ENCODE results near the gene SLC39A2.

Gene SLC39A2

GRCh38 chr14:21026274-21026987, 27.3 kb downstream of the SLC39A2 start:
- no peak for DNase-seq

DNA sequence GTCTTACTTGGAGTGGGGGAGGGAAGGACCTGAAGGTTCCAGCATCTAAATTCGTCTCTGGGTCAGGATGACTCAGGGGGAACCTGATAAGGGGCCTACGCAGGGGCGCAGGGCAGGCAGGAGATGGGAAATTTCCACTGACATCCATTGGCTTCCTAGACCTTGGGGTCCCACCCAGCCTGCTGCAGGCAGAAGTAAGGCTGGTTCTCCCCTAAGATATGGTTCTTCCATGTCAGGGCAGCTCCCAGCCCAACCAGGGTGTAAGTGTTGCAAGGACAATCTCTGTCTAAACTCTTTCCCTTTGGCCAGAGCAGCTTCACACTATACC, 27.9 kb downstream of the SLC39A2 start:
- no peak for DNase-seq

- DNase-seq: no peak
Observed at GRCh38 chr14:21029917-21030316, 30.8 kb downstream of the SLC39A2 start, which contains the start of gene TPPP2. TSS of gene TPPP2 (plus strand) at chr14:21030217. CDS start at chr14:21030582, 365 bp downstream.

DNA sequence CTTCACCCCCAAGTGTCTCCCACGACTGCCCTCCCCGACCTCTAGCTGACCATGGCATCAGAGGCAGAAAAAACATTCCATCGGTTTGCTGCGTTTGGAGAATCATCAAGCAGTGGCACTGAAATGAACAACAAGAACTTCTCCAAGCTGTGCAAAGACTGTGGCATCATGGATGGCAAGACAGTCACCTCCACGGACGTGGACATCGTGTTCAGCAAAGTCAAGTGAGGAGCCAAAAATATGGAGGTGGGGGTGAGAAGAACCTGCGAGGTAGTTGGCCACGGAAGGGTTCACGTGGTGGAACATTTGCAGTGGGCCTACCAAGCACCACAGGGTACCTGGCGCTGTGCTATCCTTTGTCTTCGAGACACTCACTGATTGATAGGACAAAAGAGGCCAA, 31.4 kb downstream of the SLC39A2 start:
- no peak for DNase-seq

DNA sequence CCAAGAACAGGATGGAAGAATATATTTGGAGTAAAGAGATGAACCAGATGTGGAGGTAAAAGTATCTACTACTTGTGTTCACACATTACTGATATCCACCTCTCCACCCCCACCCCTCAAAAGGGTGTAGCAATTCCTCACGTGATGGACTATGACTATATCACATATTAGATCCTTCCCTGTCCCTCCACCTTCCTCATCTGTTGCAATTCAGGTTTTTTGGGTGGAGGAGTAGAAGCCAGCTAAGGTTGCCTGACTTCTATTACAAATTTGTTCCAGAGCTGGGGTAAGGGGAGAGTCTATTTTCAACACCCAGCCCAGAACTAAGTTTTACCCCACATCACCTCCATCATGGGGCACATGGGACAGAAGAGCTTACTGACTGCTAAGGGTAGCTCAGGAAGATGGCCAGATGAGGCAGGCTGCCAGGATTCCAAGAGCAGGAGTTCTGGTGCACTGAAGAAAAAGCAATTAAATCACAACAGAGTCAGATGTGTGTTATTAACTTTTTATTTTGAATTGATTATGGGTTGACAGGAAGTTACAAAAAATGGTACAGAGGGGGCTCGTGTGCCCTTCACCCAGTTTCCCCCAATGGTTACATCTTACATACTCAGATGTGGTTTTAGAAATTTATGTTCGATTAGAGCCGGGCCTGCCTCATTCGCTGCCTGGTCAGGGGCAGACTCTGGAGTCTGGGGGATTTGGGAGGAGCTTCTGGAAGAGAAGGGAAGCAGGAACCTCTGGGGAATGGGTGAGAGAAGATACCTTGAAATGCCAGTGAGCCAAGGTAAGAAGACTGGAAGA, 33.4 kb downstream of the SLC39A2 start:
- DNase-seq: no peak

DNA sequence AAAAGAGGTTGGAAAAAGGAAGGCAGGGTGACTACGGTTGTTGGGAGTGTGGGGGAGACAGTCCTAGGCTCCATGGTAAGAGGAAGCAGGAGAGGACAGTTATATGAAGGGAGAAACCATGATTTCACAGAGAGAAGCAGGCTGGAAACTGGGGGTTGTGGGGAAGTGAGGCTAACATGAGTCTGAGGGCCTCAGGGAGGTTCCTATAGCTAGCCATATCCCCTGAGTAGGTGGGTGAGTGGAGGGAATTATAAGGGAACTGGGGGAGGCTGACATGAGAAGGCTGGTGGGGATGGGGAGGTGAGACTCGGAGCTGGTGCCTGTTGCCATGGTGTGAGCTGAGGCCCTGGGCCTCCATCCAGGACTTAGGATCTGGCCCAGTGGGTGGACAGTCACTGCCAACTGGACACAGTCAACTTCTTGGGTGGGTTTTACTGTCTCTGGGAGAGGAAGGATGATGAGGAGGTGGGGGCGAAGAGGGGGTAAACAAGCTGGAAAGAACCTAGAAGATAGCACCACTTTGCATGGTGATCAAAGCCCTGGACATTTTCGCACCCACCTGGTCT, 34.1 kb downstream of the SLC39A2 start:
- DNase-seq: no peak

GRCh38 chr14:21034707-21035106, 35.6 kb downstream of the SLC39A2 start, which contains the start of gene RNASE13:
TSS of gene RNASE13 (minus strand) at chr14:21034807. CDS start at chr14:21034288, 519 bp downstream.
- DNase-seq: no peak

DNA sequence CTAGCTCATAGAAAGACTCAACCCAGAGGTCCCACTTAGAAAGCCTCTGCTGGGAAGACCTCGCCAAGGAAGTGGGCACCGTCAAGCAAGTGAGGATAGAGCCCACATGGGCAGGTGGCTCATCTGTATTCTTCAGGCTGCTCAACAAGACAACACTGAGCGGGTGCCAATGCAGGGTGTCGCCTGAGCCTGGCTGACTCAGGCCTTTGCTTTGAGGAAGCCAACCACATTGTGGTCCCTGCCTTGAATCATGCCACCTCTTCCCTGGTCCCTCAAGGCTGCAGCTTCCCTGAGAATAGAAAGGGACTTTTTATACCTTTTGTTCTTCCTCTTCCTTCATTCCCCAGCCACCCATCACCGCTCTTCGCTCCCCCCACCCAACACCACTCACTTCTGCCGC, 37.7 kb downstream of the SLC39A2 start:
- DNase-seq: no peak

DNA sequence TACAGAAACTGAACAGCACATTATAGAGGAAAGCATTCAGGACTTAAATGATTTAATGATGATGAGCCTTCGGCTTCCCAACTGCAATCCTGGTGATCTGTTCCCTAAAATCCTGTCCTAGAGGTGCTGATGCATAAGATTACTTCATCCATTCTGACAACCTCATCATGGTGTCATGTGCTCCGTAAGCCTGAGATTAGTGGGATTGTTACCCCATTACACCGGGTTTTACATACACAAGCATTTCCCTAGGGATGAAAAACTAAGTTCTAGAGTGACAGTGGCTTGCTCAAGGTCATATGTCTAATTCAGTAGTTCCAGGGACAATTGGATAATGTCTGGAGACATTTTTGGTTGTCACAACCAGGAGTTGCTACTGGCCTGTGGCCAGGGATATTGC, 38.1 kb downstream of the SLC39A2 start:
- DNase-seq: no peak

DNA sequence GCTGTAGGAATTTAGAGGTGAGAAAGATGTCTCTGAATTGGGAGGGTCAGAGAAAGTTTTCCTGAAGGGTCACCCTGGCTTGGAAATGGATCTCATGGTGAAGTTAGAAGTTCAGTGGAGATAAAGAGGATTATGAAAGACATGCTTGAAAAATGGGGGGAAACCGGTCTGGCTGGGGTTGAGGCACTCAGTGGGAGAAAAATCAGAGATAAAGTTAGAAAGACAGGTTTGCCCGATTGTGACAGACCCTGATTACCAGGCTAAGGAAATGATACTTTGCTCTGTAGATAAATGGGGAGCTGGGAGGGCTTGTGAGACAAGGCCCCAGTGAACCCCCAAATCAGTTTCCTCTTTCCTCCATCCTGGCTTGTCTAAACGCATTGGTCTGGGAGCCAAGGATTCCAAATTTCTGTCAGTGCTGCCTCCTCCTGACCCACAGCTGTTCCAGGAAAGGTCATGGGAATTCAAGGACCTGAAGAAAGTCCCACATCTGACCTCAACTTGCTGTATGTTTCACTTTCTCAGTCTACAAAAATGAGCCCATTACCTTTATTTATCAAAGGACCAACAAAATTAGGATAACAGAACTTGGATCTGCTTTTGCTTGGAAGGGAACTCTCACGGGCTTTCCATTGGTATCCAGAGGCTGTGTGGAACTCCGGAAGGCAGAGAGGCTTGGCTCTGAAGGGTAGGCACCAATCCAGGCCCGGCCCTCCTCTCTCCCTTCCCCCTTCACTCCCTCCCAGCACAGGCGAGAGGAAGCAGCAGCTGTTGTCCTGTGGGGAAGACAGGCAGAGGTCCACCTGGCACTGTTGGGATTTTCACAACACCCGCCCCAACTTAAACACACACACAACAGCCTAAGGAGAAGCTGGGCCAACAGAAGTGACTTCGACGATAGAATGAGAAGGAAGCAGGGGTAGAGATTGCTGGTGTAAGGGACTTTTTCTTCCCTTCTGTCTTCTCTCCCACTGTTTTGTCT, 39.6 kb downstream of the SLC39A2 start:
- peak; percentile 51 for DNase-seq

DNA sequence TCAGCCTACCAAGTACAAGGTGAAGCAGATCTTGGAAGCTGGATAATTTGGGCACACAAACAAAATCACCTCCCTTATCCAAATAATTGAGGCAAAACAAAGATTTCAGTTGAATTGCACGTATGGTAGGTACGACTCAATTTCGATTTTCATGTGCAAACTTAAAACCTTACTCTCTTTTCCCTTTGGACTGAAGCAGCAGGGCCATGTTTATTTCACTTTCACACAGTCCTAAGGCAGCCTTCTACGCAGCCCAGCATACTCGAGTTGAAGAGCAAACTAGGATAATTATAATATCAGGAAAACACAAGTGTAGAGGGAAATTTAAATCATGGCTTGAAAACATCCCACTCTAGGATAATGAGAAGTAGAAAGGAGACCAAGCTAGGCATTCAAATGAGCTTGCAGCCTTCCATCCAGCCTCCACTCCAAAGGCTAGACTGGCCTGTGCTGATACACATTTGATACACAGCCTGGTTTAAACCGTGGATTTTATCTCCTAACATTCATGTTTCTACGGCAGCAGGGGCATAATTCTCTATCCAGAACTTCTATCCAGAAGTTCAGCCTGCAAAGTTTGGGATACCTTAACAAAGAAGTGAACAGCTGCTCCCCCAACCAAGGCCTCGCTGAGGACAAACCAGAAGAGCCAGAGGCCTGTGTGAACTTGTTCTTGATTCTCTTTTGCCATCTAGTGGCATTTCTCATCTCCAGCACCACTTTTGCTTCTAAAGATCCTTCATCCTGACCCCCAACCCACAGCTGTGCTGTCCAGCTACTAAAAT, 40.7 kb downstream of the SLC39A2 start:
- DNase-seq: peak; percentile 67

- DNase-seq: no peak
Observed at GRCh38 chr14:21040370-21040925, 41.4 kb downstream of the SLC39A2 start.

DNA sequence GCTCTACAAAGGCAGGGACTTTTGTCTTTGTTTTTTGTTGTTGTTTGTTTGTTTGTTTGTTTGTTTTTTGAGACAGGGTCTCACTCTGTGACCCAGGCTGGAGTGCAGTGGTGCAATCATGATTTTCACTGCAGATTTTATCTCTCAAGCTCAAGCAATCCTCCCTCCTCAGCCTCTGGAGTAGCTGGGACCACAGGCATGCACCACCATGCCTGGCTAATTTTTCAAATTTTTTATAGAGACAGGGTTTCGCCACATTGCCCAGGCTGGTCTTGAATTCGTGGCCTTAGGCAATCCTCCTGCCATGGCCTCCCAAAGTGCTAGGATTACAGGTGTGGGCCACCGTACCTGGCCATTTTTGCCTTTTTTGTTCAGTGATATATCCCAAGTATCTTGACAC, 41.8 kb downstream of the SLC39A2 start:
- DNase-seq: peak; percentile 25

DNA sequence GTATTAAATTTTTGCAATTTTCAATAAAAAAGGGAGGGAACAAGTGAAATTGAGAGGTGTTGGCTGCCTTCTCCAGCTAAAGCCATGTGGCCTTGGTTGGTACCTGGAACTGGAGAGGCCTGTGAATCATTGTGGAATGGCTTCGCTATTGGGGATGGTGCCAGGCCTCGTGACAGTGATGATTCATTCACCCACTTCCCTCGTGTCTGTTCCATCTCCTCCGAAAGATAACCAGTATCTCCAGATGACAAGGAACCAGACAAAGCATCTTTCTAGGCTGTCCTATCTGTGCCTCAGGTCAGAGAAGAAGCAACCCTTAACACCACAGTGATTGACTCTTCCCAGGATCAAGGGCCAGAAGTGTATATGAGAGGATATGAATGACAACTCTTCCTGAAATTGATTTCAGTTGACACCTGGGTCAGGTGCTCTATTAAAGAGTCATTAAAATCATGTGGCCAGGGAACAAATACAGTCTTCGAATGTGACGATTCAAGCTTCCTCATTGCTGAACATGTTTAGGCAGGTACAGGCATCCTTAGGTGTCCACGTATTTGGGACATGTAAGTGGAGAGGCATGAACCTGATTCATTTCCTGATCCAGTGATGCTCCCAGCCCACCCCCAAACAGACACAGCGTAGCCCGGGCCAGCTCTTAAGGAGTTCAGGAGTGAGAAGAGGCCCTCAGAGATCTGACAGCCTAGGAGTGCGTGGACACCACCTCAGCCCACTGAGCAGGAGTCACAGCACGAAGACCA, 42.8 kb downstream of the SLC39A2 start, which contains the start of gene RNASE7:
RNASE7 (plus strand) TSS at position 687 of the 758 bp plus-strand sequence. CDS start 631 bp downstream, outside the sequence.
- DNase-seq: peak; percentile 20

DNA sequence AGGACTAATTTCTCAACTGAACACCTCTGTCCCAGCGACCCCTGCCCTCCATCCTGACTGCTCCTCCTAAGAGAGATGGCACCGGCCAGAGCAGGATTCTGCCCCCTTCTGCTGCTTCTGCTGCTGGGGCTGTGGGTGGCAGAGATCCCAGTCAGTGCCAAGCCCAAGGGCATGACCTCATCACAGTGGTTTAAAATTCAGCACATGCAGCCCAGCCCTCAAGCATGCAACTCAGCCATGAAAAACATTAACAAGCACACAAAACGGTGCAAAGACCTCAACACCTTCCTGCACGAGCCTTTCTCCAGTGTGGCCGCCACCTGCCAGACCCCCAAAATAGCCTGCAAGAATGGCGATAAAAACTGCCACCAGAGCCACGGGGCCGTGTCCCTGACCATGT, 43.8 kb downstream of the SLC39A2 start:
- no peak for DNase-seq

- DNase-seq: no peak
Observed at GRCh38 chr14:21043387-21043973, 44.4 kb downstream of the SLC39A2 start.

DNA sequence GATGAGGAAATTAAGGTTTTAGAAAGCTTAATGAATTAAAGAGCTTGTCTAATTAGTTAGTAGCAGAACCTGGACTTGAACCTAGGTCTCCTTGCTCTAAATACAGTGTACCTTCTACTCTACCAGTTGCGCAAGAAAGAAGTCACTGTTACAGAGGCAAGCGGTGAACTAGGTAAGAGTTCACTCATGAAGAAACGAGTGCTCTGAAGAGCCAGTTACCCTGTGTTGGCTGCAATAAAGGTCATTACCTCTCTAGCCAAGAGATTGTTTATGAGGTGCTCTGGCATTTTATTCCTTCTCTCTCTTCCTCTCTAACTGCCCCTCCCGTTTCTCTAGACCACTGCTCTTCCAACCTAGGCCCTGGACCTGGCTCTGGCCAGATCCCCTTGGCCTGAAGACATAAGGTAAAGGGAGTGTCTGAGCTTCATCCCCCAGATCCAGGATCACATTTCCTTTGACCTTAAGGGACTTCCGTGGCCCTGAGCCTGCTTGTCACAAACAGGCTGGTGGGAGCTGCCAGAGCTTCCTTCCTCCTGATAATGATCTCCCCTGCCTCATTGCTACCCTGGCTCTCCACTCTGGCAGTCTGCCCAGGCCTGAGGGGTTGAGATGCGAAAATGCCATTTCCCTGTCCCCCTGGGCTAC, 45.0 kb downstream of the SLC39A2 start:
- no peak for DNase-seq

DNA sequence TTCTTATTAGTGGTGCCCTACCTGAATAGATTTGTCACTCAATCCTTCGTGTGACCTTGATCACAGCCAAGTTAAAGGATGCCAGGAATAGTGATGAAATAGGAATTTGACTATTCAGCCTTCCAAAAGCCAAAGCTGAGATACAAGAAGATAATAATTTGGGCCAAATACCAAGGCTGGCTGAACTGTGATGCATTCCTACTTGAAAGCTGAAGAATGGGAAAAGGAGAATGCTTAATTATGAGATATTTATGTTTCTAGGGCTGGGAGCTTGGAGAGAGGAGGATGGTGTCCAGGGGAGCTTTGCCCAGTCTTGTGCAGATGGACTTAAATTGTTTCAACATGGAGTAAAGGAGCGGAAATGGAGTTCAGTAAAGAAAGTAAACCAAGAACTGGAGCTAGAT, 48.3 kb downstream of the SLC39A2 start:
- peak; percentile 57 for DNase-seq

GRCh38 chr14:21048638-21049037, 49.5 kb downstream of the SLC39A2 start:
- no peak for DNase-seq

All from fibroblast of skin of abdomen (primary cell).